Measurements from ENCODE around the gene SETBP1. TPM values are rescaled to one million over a fixed set of nuclear protein-coding genes. Genes with fewer than 3 reads are reported as not detected.

The SETBP1 gene
- total and polyA plus RNA-seq, 2 of the 4 experiments (the other 2 are of a cell fraction), result 0.19 to 0.36 TPM

DNA sequence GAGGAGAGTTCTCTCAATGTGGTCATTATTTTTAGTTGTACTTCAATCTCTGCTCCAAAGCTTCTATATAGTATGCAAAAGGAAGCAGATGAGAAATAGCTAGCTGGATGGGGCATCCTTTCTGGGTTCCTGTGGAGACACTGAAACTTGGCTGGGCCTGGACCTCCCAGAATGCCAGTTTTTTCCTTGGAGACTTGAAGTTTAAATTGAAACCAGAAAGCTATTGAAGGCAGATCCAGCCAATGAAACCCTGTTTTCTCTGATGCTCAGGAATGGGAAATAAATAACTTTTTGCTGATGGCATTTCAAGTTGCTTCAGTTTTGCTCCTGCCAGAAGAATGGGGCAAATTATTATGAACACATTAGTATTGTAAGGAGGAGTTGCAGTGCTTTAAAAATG is 2.9 kb downstream of the SETBP1 start (continued):
- no peak for TF ChIP-seq RCOR1 (IDR thresholded peaks at IDR 0.05; ENCODE audit: insufficient replicate concordance, low read length)
- no peak for TF ChIP-seq RFX5 (IDR thresholded peaks at IDR 0.05; ENCODE audit: low read depth, low read length)
- TF ChIP-seq CEBPB (IDR thresholded peaks at IDR 0.05; ENCODE audit: low read depth, low read length), result no peak
- no peak for TF ChIP-seq MAFK (IDR thresholded peaks at IDR 0.05; ENCODE audit: low read depth, low read length)
- TF ChIP-seq RAD21 (IDR thresholded peaks at IDR 0.05; ENCODE audit: low read length), result no peak
- TF ChIP-seq NFE2L2 (IDR thresholded peaks at IDR 0.05; ENCODE audit: low read depth, low read length), result no peak

DNA sequence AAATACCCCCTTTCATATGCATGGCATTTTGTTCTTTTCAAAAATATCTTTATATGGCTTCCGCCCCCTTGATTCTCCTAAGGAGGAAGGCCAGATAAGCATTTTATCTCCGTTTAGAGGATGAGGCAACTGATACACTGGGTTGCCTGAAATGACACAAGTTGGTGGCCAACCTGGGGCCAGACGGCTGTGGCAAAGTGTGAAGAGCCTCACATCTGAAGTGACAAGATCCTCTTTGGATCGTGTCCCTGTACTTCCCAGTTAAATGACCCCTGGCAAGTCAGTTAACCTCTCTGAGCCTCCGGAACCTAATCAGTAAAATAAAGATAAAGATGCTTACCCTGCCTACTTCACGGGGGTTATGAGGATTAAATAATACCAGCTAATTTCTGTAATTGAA is 4.6 kb downstream of the SETBP1 start:
- Histone ChIP-seq H3K27ac (ENCODE audit: insufficient read depth, low read length) (no peak overlapping the region), H2AK9ac (replicated peaks; ENCODE audit: low read depth, low read length, poor library complexity) (no peak overlapping the region), H4K8ac (ENCODE audit: low read depth in 2 of 2, low read length in 2 of 2) (no peak overlapping the region), H2BK120ac (ENCODE audit: low read depth, low read length) (no peak overlapping the region), H3K23ac (ENCODE audit: low read depth, low read length) (no peak overlapping the region), H3K9me1 (ENCODE audit: insufficient read depth, low read length) (no peaks in the 10 kb centered on the region), H3K14ac (replicated peaks; ENCODE audit: low read depth, low read length) (no peak overlapping the region), H3K27me3 (ENCODE audit: control insufficient read depth, insufficient read depth, low read length) (peaks cover 20% of the 10 kb centered on the region), H3K4ac (ENCODE audit: low read depth, low read length) (no peak overlapping the region), H3K4me3 (ENCODE audit: insufficient read depth, low read depth, low read length) (no peak overlapping the region), H2BK15ac (ENCODE audit: low read depth, low read length) (no peak overlapping the region), H3K18ac (ENCODE audit: low read depth, low read length) (no peak overlapping the region), H3K56ac (ENCODE audit: extremely low read depth, insufficient read depth, low read length) (no peak overlapping the region), H3K4me2 (ENCODE audit: low read depth, low read length) (no peak overlapping the region), H3K9me3 (ENCODE audit: control insufficient read depth, insufficient read depth, low read length) (no peaks in the 10 kb centered on the region), H2AFZ (replicated peaks; ENCODE audit: low read length, poor library complexity) (no peak overlapping the region), H2BK5ac (ENCODE audit: low read depth, low read length, poor library complexity, severe bottlenecking) (no peak overlapping the region), H3K4me1 (ENCODE audit: control insufficient read depth, insufficient read depth, low read length) (peaks cover 3% of the 10 kb centered on the region; the same call in 1 of the 2 replicates), H3K36me3 (ENCODE audit: control insufficient read depth, insufficient read depth, low read length) (no peaks in the 10 kb centered on the region), H2AK5ac (ENCODE audit: low read depth, low read length) (no peak overlapping the region), H3K9ac (ENCODE audit: low read depth, low read length) (no peak overlapping the region), H3K79me1 (ENCODE audit: low read depth in 1 of 2, low read length in 2 of 2) (no peaks in the 10 kb centered on the region), H4K91ac (ENCODE audit: insufficient read depth, low read depth, low read length) (no peak overlapping the region), H4K20me1 (ENCODE audit: insufficient read depth, low read length) (no peaks in the 10 kb centered on the region), H4K5ac (ENCODE audit: low read depth, low read length) (no peak overlapping the region), H2BK20ac (ENCODE audit: low read depth, low read length) (no peak overlapping the region)
- TF ChIP-seq USF2 (IDR thresholded peaks at IDR 0.05; ENCODE audit: low read depth, low read length) (no peak), MXI1 (IDR thresholded peaks at IDR 0.05; ENCODE audit: borderline replicate concordance, low read depth, low read length) (no peak), CEBPB (IDR thresholded peaks at IDR 0.05; ENCODE audit: low read depth, low read length) (no peak), NFE2L2 (IDR thresholded peaks at IDR 0.05; ENCODE audit: low read depth, low read length) (no peak), POLR2A (IDR thresholded peaks at IDR 0.05; ENCODE audit: low read depth, low read length) (no peak), RCOR1 (IDR thresholded peaks at IDR 0.05; ENCODE audit: insufficient replicate concordance, low read length) (no peak), FOS (IDR thresholded peaks at IDR 0.05; ENCODE audit: low read depth, low read length) (no peak)
- TF ChIP-seq, protein P1, sequence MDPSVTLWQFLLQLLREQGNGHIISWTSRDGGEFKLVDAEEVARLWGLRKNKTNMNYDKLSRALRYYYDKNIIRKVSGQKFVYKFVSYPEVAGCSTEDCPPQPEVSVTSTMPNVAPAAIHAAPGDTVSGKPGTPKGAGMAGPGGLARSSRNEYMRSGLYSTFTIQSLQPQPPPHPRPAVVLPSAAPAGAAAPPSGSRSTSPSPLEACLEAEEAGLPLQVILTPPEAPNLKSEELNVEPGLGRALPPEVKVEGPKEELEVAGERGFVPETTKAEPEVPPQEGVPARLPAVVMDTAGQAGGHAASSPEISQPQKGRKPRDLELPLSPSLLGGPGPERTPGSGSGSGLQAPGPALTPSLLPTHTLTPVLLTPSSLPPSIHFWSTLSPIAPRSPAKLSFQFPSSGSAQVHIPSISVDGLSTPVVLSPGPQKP (IDR thresholded peaks at IDR 0.05; ENCODE audit: borderline replicate concordance, low read depth, low read length), result no peak
- TF ChIP-seq, protein P2, sequence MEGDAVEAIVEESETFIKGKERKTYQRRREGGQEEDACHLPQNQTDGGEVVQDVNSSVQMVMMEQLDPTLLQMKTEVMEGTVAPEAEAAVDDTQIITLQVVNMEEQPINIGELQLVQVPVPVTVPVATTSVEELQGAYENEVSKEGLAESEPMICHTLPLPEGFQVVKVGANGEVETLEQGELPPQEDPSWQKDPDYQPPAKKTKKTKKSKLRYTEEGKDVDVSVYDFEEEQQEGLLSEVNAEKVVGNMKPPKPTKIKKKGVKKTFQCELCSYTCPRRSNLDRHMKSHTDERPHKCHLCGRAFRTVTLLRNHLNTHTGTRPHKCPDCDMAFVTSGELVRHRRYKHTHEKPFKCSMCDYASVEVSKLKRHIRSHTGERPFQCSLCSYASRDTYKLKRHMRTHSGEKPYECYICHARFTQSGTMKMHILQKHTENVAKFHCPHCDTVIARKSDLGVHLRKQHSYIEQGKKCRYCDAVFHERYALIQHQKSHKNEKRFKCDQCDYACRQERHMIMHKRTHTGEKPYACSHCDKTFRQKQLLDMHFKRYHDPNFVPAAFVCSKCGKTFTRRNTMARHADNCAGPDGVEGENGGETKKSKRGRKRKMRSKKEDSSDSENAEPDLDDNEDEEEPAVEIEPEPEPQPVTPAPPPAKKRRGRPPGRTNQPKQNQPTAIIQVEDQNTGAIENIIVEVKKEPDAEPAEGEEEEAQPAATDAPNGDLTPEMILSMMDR (conservative IDR thresholded peaks at IDR 0.05; ENCODE audit: low read depth, low read length), result no peak
- DNase-seq, result no peak
- intact Hi-C loops (cut with micrococcal nuclease), result no loop called here
- ChIA-PET CTCF (no interaction called here), POLR2A (ENCODE audit: unreplicated experiment) (no interaction called here)
- ATAC-seq (ENCODE audit: low read depth), result no peak
- dilution Hi-C loops (cut with HindIII; ENCODE audit: low sequenced_read_pairs, unreplicated experiment), result no loop called here
- no TSS peak for BruUV-seq (replicated peaks)
- WGBS, 2 experiments (ENCODE audit: extremely low coverage in 2 of 2, insufficient read length in 1 of 2), result 80% methylated on average over 2 of the region's 6 CpGs; no CpG with 5 or more reads in 1 of the 2 experiments
- in situ Hi-C loops (cut with MboI; ENCODE audit: low sequenced_read_pairs), result no loop called here

All from IMR-90 (cell line).